Brain pericyte (primary cell): ENCODE data around the gene NF2.

ENCODE experiments used
- DNase-seq: peaks from one replicate; pipeline ENCODE4 v3.0.0-alpha.2; 2012; ENCODE audit warnings: low read depth, low spot score

Gene NF2

GRCh38 chr22:29631725-29632124, 28.3 kb downstream of the NF2 start:
- DNase-seq = no peak

GRCh38 chr22:29632672-29633071, 29.2 kb downstream of the NF2 start:
- DNase-seq = no peak

- no peak for DNase-seq
These were observed 30.3 kb downstream of the NF2 start for GRCh38 chr22:29633514-29634312.

GRCh38 chr22:29634847-29635246, 31.4 kb downstream of the NF2 start:
- DNase-seq = no peak

- DNase-seq = no peak
These were observed 32.4 kb downstream of the NF2 start for GRCh38 chr22:29635734-29636357.

- no peak for DNase-seq
These were observed 33.3 kb downstream of the NF2 start for GRCh38 chr22:29636751-29637150.

GRCh38 chr22:29637181-29637580, 33.7 kb downstream of the NF2 start:
- DNase-seq = no peak

- no peak for DNase-seq
These were observed 35.2 kb downstream of the NF2 start for GRCh38 chr22:29638678-29639077.

GRCh38 chr22:29639096-29639495, 35.7 kb downstream of the NF2 start:
- no peak for DNase-seq

- no peak for DNase-seq
These were observed 37.7 kb downstream of the NF2 start for GRCh38 chr22:29641042-29641699.

- no peak for DNase-seq
These were observed 38.4 kb downstream of the NF2 start for GRCh38 chr22:29641700-29642330.

GRCh38 chr22:29642694-29643093, 39.3 kb downstream of the NF2 start:
- DNase-seq = no peak

GRCh38 chr22:29647954-29648737, 44.7 kb downstream of the NF2 start:
- DNase-seq = no peak

- DNase-seq = no peak
These were observed 46.9 kb downstream of the NF2 start for GRCh38 chr22:29650370-29650769.

GRCh38 chr22:29651652-29652051, 48.2 kb downstream of the NF2 start:
- DNase-seq = no peak

GRCh38 chr22:29654420-29654819, 51.0 kb downstream of the NF2 start:
- DNase-seq = no peak

GRCh38 chr22:29654882-29655281, 51.4 kb downstream of the NF2 start:
- no peak for DNase-seq

- no peak for DNase-seq
These were observed 54.7 kb downstream of the NF2 start for GRCh38 chr22:29658176-29658575.

GRCh38 chr22:29660021-29660420, 56.6 kb downstream of the NF2 start:
- DNase-seq = no peak

GRCh38 chr22:29661336-29661735, 57.9 kb downstream of the NF2 start:
- no peak for DNase-seq

- DNase-seq = no peak
These were observed 59.9 kb downstream of the NF2 start for GRCh38 chr22:29663180-29663821.
